Right lobe of liver (tissue), 4 donors: ENCODE results near the gene UVRAG.

Source experiments
- POLR2A ChIP-seq: fragments of 450-650 bp; IDR thresholded peaks from one replicate; pipeline ENCODE4 v1.6.1; 2017; ENCODE audit warnings: antibody characterized with exemption, mild to moderate bottlenecking
- TF ChIP-seq, protein P1 (sequence below), 4 donors: fragments of 200-600 bp in 3 of 4; fragments of 450-650 bp in 1 of 4; IDR thresholded peaks; one replicate each; pipeline versions ENCODE4 v1.5.1 to v1.8.0; 2016 to 2022; ENCODE audit warnings: antibody characterized with exemption in 4 of 4, mild to moderate bottlenecking in 2 of 4
- donor health status: DM: no; HTN: no; CAD: no.
- donor health status: DM: no; HTN: no; CAD: no.
- donor health status: DM: no; HTN: yes; CAD: no.

DNA sequence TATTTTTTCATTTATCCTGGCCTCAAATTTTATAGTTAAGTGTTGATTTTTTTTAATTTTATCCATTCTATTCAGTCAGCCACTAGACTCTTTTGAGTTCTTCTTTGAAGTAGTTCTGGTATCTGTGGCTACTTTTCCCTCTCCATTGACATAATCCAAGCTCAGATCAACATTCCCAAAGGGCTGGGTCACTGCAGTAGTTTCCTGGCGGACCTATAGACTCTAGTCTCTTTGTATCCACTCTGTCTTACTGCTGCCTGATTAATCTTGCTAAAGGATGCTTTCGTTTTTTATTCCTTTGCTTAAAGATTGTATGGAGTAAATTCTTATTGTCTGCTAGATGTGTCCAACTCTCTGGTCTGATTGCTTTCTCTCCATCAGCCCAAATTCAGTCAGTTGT lies 87.6 kb downstream of the UVRAG start:
- no peak for TF ChIP-seq POLR2A
- TF ChIP-seq, protein P1, sequence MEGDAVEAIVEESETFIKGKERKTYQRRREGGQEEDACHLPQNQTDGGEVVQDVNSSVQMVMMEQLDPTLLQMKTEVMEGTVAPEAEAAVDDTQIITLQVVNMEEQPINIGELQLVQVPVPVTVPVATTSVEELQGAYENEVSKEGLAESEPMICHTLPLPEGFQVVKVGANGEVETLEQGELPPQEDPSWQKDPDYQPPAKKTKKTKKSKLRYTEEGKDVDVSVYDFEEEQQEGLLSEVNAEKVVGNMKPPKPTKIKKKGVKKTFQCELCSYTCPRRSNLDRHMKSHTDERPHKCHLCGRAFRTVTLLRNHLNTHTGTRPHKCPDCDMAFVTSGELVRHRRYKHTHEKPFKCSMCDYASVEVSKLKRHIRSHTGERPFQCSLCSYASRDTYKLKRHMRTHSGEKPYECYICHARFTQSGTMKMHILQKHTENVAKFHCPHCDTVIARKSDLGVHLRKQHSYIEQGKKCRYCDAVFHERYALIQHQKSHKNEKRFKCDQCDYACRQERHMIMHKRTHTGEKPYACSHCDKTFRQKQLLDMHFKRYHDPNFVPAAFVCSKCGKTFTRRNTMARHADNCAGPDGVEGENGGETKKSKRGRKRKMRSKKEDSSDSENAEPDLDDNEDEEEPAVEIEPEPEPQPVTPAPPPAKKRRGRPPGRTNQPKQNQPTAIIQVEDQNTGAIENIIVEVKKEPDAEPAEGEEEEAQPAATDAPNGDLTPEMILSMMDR (IDR thresholded peaks at IDR 0.05), result no peak
